HepG2 (cell line): ENCODE measurements around the gene CTXN1. TPM values are rescaled to one million over a fixed set of nuclear protein-coding genes. Genes with fewer than 3 reads are reported as not detected.
A peak's percentile ranks its signal among the peaks of the same experiment; 100 is the strongest.

Experiments used
- AHDC1 ChIP-seq: sonication (generic); formaldehyde crosslinking; IDR thresholded peaks from 2 replicates; pipeline ENCODE4 v1.5.1; 2020; ENCODE audit warnings: mild to moderate bottlenecking, missing genetic modification reagents, borderline replicate concordance
- DBP ChIP-seq: sonication (generic); formaldehyde crosslinking; IDR thresholded peaks from 2 replicates; pipeline ENCODE4 v1.4.0; 2020; ENCODE audit warnings: missing genetic modification reagents; ENCODE audit errors: not compliant biosample characterization
- DDIT3 ChIP-seq: sonication (generic); formaldehyde crosslinking; IDR thresholded peaks from 2 replicates; pipeline ENCODE4 v1.4.0; 2020; ENCODE audit warnings: mild to moderate bottlenecking, missing genetic modification reagents
- DR1 ChIP-seq: sonication (generic); formaldehyde crosslinking; IDR thresholded peaks from 2 replicates; pipeline ENCODE4 v1.8.0; 2021; ENCODE audit warnings: mild to moderate bottlenecking, missing genetic modification reagents, inconsistent platforms
- EEA1 ChIP-seq: sonication (generic); formaldehyde crosslinking; IDR thresholded peaks from 2 replicates; pipeline ENCODE4 v1.5.1; 2020; ENCODE audit warnings: mild to moderate bottlenecking, missing genetic modification reagents, borderline replicate concordance
- HOXA5 ChIP-seq: sonication (generic); formaldehyde crosslinking; IDR thresholded peaks from 2 replicates; pipeline ENCODE4 v1.4.0; 2020; ENCODE audit warnings: missing genetic modification reagents
- KLF15 ChIP-seq: sonication (generic); formaldehyde crosslinking; IDR thresholded peaks from 2 replicates; pipeline ENCODE4 v1.8.1; 2023; ENCODE audit warnings: borderline replicate concordance, mild to moderate bottlenecking, inconsistent platforms, missing genetic modification reagents, mixed read lengths
- RXRB ChIP-seq: IDR thresholded peaks from 2 replicates; pipeline ENCODE4 v1.6.1; 2016; ENCODE audit warnings: borderline replicate concordance, missing genetic modification reagents, missing compliant biosample characterization
- TAF15 ChIP-seq: fragments of 200-400 bp; formaldehyde crosslinking; IDR thresholded peaks from one replicate; pipeline ENCODE4 v1.6.1; 2018; ENCODE audit warnings: mild to moderate bottlenecking, low read depth, low read length; ENCODE audit not compliant: poor library complexity, severe bottlenecking
- ZFX ChIP-seq: sonication (generic); formaldehyde crosslinking; IDR thresholded peaks from 2 replicates; pipeline ENCODE4 v1.4.0; 2020; ENCODE audit warnings: mild to moderate bottlenecking, low read depth, missing genetic modification reagents, moderate library complexity
- ZNF101 ChIP-seq: sonication (generic); formaldehyde crosslinking; IDR thresholded peaks from 2 replicates; pipeline ENCODE4 v1.4.0; 2020; ENCODE audit warnings: mild to moderate bottlenecking, low read depth, missing genetic modification reagents, borderline replicate concordance
- ZNF224 ChIP-seq: sonication (generic); formaldehyde crosslinking; IDR thresholded peaks from 2 replicates; pipeline ENCODE4 v1.5.0; 2020; ENCODE audit warnings: mild to moderate bottlenecking, missing genetic modification reagents
- ZNF235 ChIP-seq: sonication (generic); formaldehyde crosslinking; IDR thresholded peaks from 2 replicates; pipeline ENCODE4 v1.8.1; 2023; ENCODE audit warnings: mild to moderate bottlenecking, missing genetic modification reagents, borderline replicate concordance
- ZNF30 ChIP-seq: sonication (generic); formaldehyde crosslinking; IDR thresholded peaks from 2 replicates; pipeline ENCODE4 v1.5.0; 2020; ENCODE audit warnings: mild to moderate bottlenecking, missing genetic modification reagents
- ZNF350 ChIP-seq: sonication (generic); formaldehyde crosslinking; IDR thresholded peaks from 2 replicates; pipeline ENCODE4 v1.4.0; 2020; ENCODE audit warnings: mild to moderate bottlenecking, low read depth, missing genetic modification reagents, borderline replicate concordance
- ZNF496 ChIP-seq: sonication (generic); formaldehyde crosslinking; IDR thresholded peaks from 2 replicates; pipeline ENCODE4 v1.8.1; 2023; ENCODE audit warnings: mild to moderate bottlenecking, moderate library complexity, missing genetic modification reagents; ENCODE audit not compliant: insufficient replicate concordance
- ZNF589 ChIP-seq: sonication (generic); formaldehyde crosslinking; conservative IDR thresholded peaks from 2 replicates; pipeline ENCODE4 v1.8.0; 2022; ENCODE audit warnings: mild to moderate bottlenecking, moderate library complexity, missing genetic modification reagents
- ZNF713 ChIP-seq: sonication (generic); formaldehyde crosslinking; IDR thresholded peaks from 2 replicates; pipeline ENCODE4 v1.4.0; 2020; ENCODE audit warnings: mild to moderate bottlenecking, missing genetic modification reagents
- ZNF780A ChIP-seq: sonication (generic); formaldehyde crosslinking; IDR thresholded peaks from 2 replicates; pipeline ENCODE4 v1.8.0; 2022; ENCODE audit warnings: mild to moderate bottlenecking, missing genetic modification reagents, moderate library complexity
- ZNF839 ChIP-seq: sonication (generic); formaldehyde crosslinking; IDR thresholded peaks from 2 replicates; pipeline ENCODE4 v1.4.0; 2020; ENCODE audit warnings: missing genetic modification reagents, mild to moderate bottlenecking, borderline replicate concordance
- polyA plus RNA-seq, 8 experiments: library from polyadenylated mRNA; depleted of rRNA in 3 of 8; stranded (reverse) in 7 of 8; unstranded in 1 of 8; fragments of >200 nt; fragmentation: Illumina TruSeq in 4 of 8; extraction: Trizol in 4 of 8; gene quantifications; 2 replicates each; pipeline versions ENCODE4 v1.2.1 to v1.2.3, GENCODE V29; 2011 to 2016; ENCODE audit warnings: low read depth in 4 of 8, missing spikeins in 1 of 8, mixed read lengths in 1 of 8; ENCODE audit not compliant: insufficient read depth in 1 of 8
- total RNA-seq, 5 experiments: library from RNA; depleted of rRNA; stranded (reverse); fragments of >200 nt; fragmentation: Illumina TruSeq; extraction: Trizol; gene quantifications; 2 replicates each; pipeline ENCODE4 v1.2.3, GENCODE V29; 2016; ENCODE audit warnings: low read depth in 1 of 5

CTXN1 gene
- total and polyA plus RNA-seq, 2 of the 13 experiments (the other 11 are each of a cell fraction or from before 2014, with no cell fraction given): 0.11 TPM; not detected in 1

- TF ChIP-seq ZNF235 (CRISPR knock-in tag) (no peak; the same call in 1 of the 2 replicates), ZNF780A (CRISPR knock-in tag) (no peak), ZNF839 (CRISPR knock-in tag) (no peak), ZNF589 (CRISPR knock-in tag) (0 out of 2 replicates have a peak, but pooled peaks have one; percentile 16), TAF15 (no peak), ZNF101 (CRISPR knock-in tag) (no peak), AHDC1 (CRISPR knock-in tag) (0 out of 2 replicates have a peak, but pooled peaks have one; percentile 25), KLF15 (no peak; the same call in 1 of the 2 replicates), ZNF496 (CRISPR knock-in tag) (no peak), HOXA5 (CRISPR knock-in tag) (no peak), EEA1 (CRISPR knock-in tag) (peak; percentile 64; the same call in 1 of the 2 replicates), DDIT3 (CRISPR knock-in tag) (no peak), ZFX (CRISPR knock-in tag) (peak; percentile 87), ZNF224 (no peak), DR1 (CRISPR knock-in tag) (no peak; the same call in 1 of the 2 replicates), ZNF350 (CRISPR knock-in tag) (0 out of 2 replicates have a peak, but pooled peaks have one; percentile 59), ZNF713 (no peak), DBP (no peak), ZNF30 (CRISPR knock-in tag) (no peak), RXRB (peak; percentile 23; the same call in 1 of the 2 replicates)
These were observed 6.1 kb downstream of the CTXN1 start, which contains the start of gene SNAPC2 (continued) for GRCh38 chr19:7919610-7920518.
